K562 (cell line): ENCODE measurements around the gene ELP1. TPM values are rescaled to one million over a fixed set of nuclear protein-coding genes. Genes with fewer than 3 reads are reported as not detected.

Experiments
- ARNT ChIP-seq, 2 experiments: fragments of 450-650 bp; IDR thresholded peaks; 2 replicates each; pipeline ENCODE4 v1.6.1; 2016; ENCODE audit warnings: mild to moderate bottlenecking in 1 of 2
- FIP1L1 ChIP-seq: fragments of 200-400 bp; formaldehyde crosslinking; IDR thresholded peaks from 2 replicates; pipeline ENCODE4 v1.6.1; 2018; ENCODE audit warnings: mild to moderate bottlenecking, low read depth, low read length; ENCODE audit not compliant: poor library complexity, severe bottlenecking
- HLTF ChIP-seq: fragments of 450-650 bp; IDR thresholded peaks from 2 replicates; pipeline ENCODE4 v1.6.1; 2016
- L3MBTL2 ChIP-seq: fragments of 450-650 bp; IDR thresholded peaks from 2 replicates; pipeline ENCODE4 v1.6.1; 2016; ENCODE audit warnings: mild to moderate bottlenecking, moderate library complexity
- MCM5 ChIP-seq: fragments of 450-650 bp; IDR thresholded peaks from 2 replicates; pipeline ENCODE4 v1.6.1; 2016; ENCODE audit warnings: low read depth
- NFE2L1 ChIP-seq: fragments of 450-650 bp; IDR thresholded peaks from 2 replicates; pipeline ENCODE4 v1.6.1; 2016; ENCODE audit warnings: missing genetic modification characterization, low read depth, mild to moderate bottlenecking, missing compliant biosample characterization, moderate library complexity, borderline replicate concordance
- XRCC3 ChIP-seq: fragments of 450-650 bp; IDR thresholded peaks from 2 replicates; pipeline ENCODE4 v1.6.1; 2017; ENCODE audit warnings: mild to moderate bottlenecking, moderate library complexity
- ZNF143 ChIP-seq: sonication (generic); formaldehyde crosslinking; IDR thresholded peaks from 2 replicates; pipeline ENCODE4 v1.9.0; 2022; ENCODE audit warnings: mild to moderate bottlenecking, missing genetic modification reagents
- ZNF436 ChIP-seq: fragments of 250-450, 450-650 bp; sonication (Bioruptor Pico); formaldehyde crosslinking; IDR thresholded peaks from 2 replicates; pipeline ENCODE4 v1.7.0; 2020; ENCODE audit warnings: mild to moderate bottlenecking
- ZNF707 ChIP-seq: fragments of 250-450 bp; sonication (Bioruptor Pico); conservative IDR thresholded peaks from 2 replicates; pipeline ENCODE4 v1.8.0; 2022; ENCODE audit warnings: inconsistent platforms, mild to moderate bottlenecking, moderate library complexity
- polyA plus RNA-seq, 8 experiments: library from polyadenylated mRNA; depleted of rRNA in 4 of 8; stranded (reverse) in 5 of 8; unstranded in 3 of 8; fragments of >200 nt; fragmentation: Nextera tagmentation in 2 of 8; fragmentation: Illumina TruSeq in 1 of 8; extraction: Ambion mirVana in 2 of 8; extraction: Trizol in 1 of 8; gene quantifications; 2 replicates each; pipeline versions ENCODE4 v1.2.1 to v1.2.3, GENCODE V29; 2011 to 2014; ENCODE audit warnings: inconsistent platforms in 1 of 8, missing spikeins in 1 of 8
- total RNA-seq, 7 experiments: library from RNA; depleted of rRNA in 6 of 7; stranded (reverse); fragments of >200 nt in 6 of 7; fragmentation: Illumina TruSeq in 2 of 7; extraction: Trizol in 2 of 7; gene quantifications; 2 replicates each; pipeline versions ENCODE4 v1.2.1 to v1.2.3, GENCODE V29; 2011 to 2021; ENCODE audit warnings: low replicate concordance in 1 of 7
- TF ChIP-seq, protein P1 (sequence below): IDR thresholded peaks from 2 replicates; pipeline ENCODE4 v1.6.1; 2011; ENCODE audit warnings: borderline replicate concordance, low read depth, mild to moderate bottlenecking, moderate library complexity, low read length; ENCODE audit not compliant: insufficient read depth, poor library complexity, severe bottlenecking
- TF ChIP-seq, protein P2 (sequence below): fragments of 250-450 bp; sonication (Bioruptor Pico); IDR thresholded peaks from 2 replicates; pipeline ENCODE4 v1.4.0; 2020; ENCODE audit warnings: mild to moderate bottlenecking, moderate library complexity, borderline replicate concordance
- TF ChIP-seq, protein P3 (sequence below), 2 experiments: fragments of 450-650 bp; IDR thresholded peaks; 2 replicates each; pipeline ENCODE4 v1.6.1; 2016
- TF ChIP-seq, protein P4 (sequence below): fragments of 450-650 bp; conservative IDR thresholded peaks from 2 replicates; pipeline ENCODE4 v1.6.1; 2016; ENCODE audit warnings: missing genetic modification characterization, low read depth, mild to moderate bottlenecking, control low read depth, missing compliant biosample characterization
- TF ChIP-seq, protein P5 (sequence below), 2 experiments: IDR thresholded peaks; 2 replicates each; pipeline ENCODE4 v1.6.1; 2011; ENCODE audit warnings: borderline replicate concordance in 1 of 2, control low read depth in 1 of 2, low read depth in 1 of 2, low read length in 1 of 2, mild to moderate bottlenecking in 1 of 2, mixed read lengths in 1 of 2, moderate library complexity in 1 of 2; ENCODE audit not compliant: insufficient read depth in 1 of 2, insufficient read length in 1 of 2, poor library complexity in 1 of 2, severe bottlenecking in 1 of 2; ENCODE audit errors: extremely low read depth in 1 of 2

Gene ELP1
- total and polyA plus RNA-seq, 9 of the 15 experiments (the other 6 are each of a cell fraction or from before 2014, with no cell fraction given), result 17.0 to 48.6 (median 39.7) TPM

DNA sequence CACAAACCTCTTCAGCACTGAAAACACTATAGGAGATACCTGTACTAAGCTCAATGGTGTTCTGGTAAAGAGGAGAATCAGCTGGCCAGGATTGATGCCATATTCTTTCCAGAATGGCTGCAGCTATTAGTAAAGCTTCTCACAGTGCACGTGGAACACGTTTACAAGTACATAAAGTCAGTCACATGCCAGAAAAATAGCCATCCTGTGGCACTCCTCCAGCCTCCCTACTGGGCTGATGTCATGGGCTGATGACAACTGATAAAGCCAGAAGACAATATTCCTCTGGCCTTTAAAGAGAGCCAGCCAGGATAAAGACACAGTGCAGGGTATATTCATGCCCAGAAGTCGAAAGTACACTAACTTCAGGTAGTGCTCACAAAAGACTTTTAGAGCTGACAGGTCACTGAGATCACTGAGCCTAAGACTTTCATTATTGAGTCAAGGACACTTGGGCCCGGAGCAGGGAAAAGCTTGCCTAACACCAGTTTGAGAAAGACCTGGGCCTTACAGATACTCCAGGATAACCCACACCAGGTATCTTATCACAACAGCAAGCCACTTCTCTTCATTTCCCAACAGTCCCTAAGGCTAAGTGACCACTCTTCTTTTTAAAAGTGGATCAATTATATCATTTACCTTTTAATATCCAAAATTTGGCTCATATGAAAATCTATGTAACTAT lies 29.7 kb upstream of the ELP1 start (continued):
- TF ChIP-seq, protein P1, sequence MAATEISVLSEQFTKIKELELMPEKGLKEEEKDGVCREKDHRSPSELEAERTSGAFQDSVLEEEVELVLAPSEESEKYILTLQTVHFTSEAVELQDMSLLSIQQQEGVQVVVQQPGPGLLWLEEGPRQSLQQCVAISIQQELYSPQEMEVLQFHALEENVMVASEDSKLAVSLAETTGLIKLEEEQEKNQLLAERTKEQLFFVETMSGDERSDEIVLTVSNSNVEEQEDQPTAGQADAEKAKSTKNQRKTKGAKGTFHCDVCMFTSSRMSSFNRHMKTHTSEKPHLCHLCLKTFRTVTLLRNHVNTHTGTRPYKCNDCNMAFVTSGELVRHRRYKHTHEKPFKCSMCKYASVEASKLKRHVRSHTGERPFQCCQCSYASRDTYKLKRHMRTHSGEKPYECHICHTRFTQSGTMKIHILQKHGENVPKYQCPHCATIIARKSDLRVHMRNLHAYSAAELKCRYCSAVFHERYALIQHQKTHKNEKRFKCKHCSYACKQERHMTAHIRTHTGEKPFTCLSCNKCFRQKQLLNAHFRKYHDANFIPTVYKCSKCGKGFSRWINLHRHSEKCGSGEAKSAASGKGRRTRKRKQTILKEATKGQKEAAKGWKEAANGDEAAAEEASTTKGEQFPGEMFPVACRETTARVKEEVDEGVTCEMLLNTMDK, result no peak
- TF ChIP-seq, protein P2, sequence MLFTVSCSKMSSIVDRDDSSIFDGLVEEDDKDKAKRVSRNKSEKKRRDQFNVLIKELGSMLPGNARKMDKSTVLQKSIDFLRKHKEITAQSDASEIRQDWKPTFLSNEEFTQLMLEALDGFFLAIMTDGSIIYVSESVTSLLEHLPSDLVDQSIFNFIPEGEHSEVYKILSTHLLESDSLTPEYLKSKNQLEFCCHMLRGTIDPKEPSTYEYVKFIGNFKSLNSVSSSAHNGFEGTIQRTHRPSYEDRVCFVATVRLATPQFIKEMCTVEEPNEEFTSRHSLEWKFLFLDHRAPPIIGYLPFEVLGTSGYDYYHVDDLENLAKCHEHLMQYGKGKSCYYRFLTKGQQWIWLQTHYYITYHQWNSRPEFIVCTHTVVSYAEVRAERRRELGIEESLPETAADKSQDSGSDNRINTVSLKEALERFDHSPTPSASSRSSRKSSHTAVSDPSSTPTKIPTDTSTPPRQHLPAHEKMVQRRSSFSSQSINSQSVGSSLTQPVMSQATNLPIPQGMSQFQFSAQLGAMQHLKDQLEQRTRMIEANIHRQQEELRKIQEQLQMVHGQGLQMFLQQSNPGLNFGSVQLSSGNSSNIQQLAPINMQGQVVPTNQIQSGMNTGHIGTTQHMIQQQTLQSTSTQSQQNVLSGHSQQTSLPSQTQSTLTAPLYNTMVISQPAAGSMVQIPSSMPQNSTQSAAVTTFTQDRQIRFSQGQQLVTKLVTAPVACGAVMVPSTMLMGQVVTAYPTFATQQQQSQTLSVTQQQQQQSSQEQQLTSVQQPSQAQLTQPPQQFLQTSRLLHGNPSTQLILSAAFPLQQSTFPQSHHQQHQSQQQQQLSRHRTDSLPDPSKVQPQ, result no peak
- TF ChIP-seq, protein P3, sequence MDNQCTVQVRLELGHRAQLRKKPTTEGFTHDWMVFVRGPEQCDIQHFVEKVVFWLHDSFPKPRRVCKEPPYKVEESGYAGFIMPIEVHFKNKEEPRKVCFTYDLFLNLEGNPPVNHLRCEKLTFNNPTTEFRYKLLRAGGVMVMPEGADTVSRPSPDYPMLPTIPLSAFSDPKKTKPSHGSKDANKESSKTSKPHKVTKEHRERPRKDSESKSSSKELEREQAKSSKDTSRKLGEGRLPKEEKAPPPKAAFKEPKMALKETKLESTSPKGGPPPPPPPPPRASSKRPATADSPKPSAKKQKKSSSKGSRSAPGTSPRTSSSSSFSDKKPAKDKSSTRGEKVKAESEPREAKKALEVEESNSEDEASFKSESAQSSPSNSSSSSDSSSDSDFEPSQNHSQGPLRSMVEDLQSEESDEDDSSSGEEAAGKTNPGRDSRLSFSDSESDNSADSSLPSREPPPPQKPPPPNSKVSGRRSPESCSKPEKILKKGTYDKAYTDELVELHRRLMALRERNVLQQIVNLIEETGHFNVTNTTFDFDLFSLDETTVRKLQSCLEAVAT (IDR thresholded peaks at IDR 0.05), result no peak
- no peak for TF ChIP-seq ZNF707
- no peak for TF ChIP-seq ZNF143
- TF ChIP-seq L3MBTL2, result peak; percentile 83
- no peak for TF ChIP-seq NFE2L1
- TF ChIP-seq ARNT (IDR thresholded peaks at IDR 0.05), result no peak
- TF ChIP-seq, protein P4, sequence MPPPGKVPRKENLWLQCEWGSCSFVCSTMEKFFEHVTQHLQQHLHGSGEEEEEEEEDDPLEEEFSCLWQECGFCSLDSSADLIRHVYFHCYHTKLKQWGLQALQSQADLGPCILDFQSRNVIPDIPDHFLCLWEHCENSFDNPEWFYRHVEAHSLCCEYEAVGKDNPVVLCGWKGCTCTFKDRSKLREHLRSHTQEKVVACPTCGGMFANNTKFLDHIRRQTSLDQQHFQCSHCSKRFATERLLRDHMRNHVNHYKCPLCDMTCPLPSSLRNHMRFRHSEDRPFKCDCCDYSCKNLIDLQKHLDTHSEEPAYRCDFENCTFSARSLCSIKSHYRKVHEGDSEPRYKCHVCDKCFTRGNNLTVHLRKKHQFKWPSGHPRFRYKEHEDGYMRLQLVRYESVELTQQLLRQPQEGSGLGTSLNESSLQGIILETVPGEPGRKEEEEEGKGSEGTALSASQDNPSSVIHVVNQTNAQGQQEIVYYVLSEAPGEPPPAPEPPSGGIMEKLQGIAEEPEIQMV, result no peak
- TF ChIP-seq HLTF, result no peak
- no peak for TF ChIP-seq MCM5
- no peak for TF ChIP-seq FIP1L1
- no peak for TF ChIP-seq ZNF436
- no peak for TF ChIP-seq XRCC3
- TF ChIP-seq, protein P5, sequence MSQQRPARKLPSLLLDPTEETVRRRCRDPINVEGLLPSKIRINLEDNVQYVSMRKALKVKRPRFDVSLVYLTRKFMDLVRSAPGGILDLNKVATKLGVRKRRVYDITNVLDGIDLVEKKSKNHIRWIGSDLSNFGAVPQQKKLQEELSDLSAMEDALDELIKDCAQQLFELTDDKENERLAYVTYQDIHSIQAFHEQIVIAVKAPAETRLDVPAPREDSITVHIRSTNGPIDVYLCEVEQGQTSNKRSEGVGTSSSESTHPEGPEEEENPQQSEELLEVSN (IDR thresholded peaks at IDR 0.05; ENCODE audit: borderline replicate concordance in 1 of 2, extremely low read depth in 1 of 2, insufficient read depth in 1 of 2, insufficient read length in 1 of 2, low read depth in 1 of 2, low read length in 1 of 2, poor library complexity in 1 of 2, severe bottlenecking in 1 of 2), result no peak
